SK-N-SH treated with all-trans-retinoic acid at 6 μM for 48 hours (cell line): ENCODE data around the gene UBXN11.

ENCODE experiments used
- ATAC-seq: fragments of 200-7000 bp; cut with Tn5 transposase; 3 replicates; pipeline ENCODE4 v1.9.1; 2020; ENCODE audit warnings: mild to moderate bottlenecking, moderate library complexity
- ARNTL ChIP-seq: fragments of 450-650 bp; formaldehyde crosslinking; IDR thresholded peaks from 2 replicates; pipeline ENCODE4 v1.5.0; 2020; ENCODE audit warnings: low read depth, mild to moderate bottlenecking, moderate library complexity, borderline replicate concordance
- BACH2 ChIP-seq: fragments of 250-450 bp; sonication (Bioruptor Pico); IDR thresholded peaks from 2 replicates; pipeline ENCODE4 v1.9.0; 2021; ENCODE audit warnings: mild to moderate bottlenecking, borderline replicate concordance
- CSDC2 ChIP-seq: fragments of 250-450 bp; sonication (Bioruptor Pico); IDR thresholded peaks from 2 replicates; pipeline ENCODE4 v1.5.0; 2020; ENCODE audit warnings: mild to moderate bottlenecking, moderate library complexity
- CSRNP3 ChIP-seq: fragments of 250-450 bp; sonication (Bioruptor Pico); IDR thresholded peaks from 2 replicates; pipeline ENCODE4 v1.5.1; 2021; ENCODE audit warnings: mild to moderate bottlenecking, moderate library complexity
- GLIS3 ChIP-seq: fragments of 250-450 bp; sonication (Bioruptor Pico); IDR thresholded peaks from 2 replicates; pipeline ENCODE4 v1.5.0; 2020; ENCODE audit warnings: mild to moderate bottlenecking, moderate library complexity
- ISL1 ChIP-seq: fragments of 250-450 bp; sonication (Bioruptor Pico); IDR thresholded peaks from 2 replicates; pipeline ENCODE4 v2.1.2; 2022; ENCODE audit warnings: mild to moderate bottlenecking, moderate library complexity
- OSR1 ChIP-seq: fragments of 250-450 bp; sonication (Bioruptor Pico); IDR thresholded peaks from 2 replicates; pipeline ENCODE4 v1.8.0; 2022; ENCODE audit warnings: moderate library complexity, mild to moderate bottlenecking, inconsistent platforms
- PATZ1 ChIP-seq: fragments of 250-450 bp; sonication (Bioruptor Pico); IDR thresholded peaks from 2 replicates; pipeline ENCODE4 v1.8.0; 2020; ENCODE audit warnings: mild to moderate bottlenecking, moderate library complexity, borderline replicate concordance
- POU6F1 ChIP-seq: fragments of 250-450 bp; sonication (Bioruptor Pico); IDR thresholded peaks from 2 replicates; pipeline ENCODE4 v1.8.0; 2021; ENCODE audit warnings: low read depth, mild to moderate bottlenecking, moderate library complexity, borderline replicate concordance
- PPARA ChIP-seq: fragments of 250-450 bp; sonication (Bioruptor Pico); IDR thresholded peaks from 2 replicates; pipeline ENCODE4 v1.5.0; 2020; ENCODE audit warnings: mild to moderate bottlenecking, borderline replicate concordance
- RARB ChIP-seq: fragments of 250-450 bp; sonication (Bioruptor Pico); IDR thresholded peaks from 2 replicates; pipeline ENCODE4 v1.8.0; 2021; ENCODE audit warnings: mild to moderate bottlenecking, moderate library complexity
- SNAI2 ChIP-seq: fragments of 250-450 bp; sonication (Bioruptor Pico); IDR thresholded peaks from 2 replicates; pipeline ENCODE4 v1.5.0; 2020; ENCODE audit warnings: mild to moderate bottlenecking, moderate library complexity
- TCF4 ChIP-seq: fragments of 250-450 bp; sonication (Bioruptor Pico); IDR thresholded peaks from 2 replicates; pipeline ENCODE4 v1.8.0; 2021; ENCODE audit warnings: mild to moderate bottlenecking, moderate library complexity, borderline replicate concordance
- TOX ChIP-seq: fragments of 250-450 bp; sonication (Bioruptor Pico); IDR thresholded peaks from 2 replicates; pipeline ENCODE4 v1.8.0; 2021; ENCODE audit warnings: mild to moderate bottlenecking, moderate library complexity, borderline replicate concordance
- TSHZ2 ChIP-seq: fragments of 250-450 bp; sonication (Bioruptor Pico); IDR thresholded peaks from 2 replicates; pipeline ENCODE4 v1.5.0; 2020; ENCODE audit warnings: mild to moderate bottlenecking, moderate library complexity
- ZC3H10 ChIP-seq: fragments of 250-450 bp; sonication (Bioruptor Pico); IDR thresholded peaks from 2 replicates; pipeline ENCODE4 v1.5.1; 2021; ENCODE audit warnings: mild to moderate bottlenecking, moderate library complexity
- ZNF565 ChIP-seq: fragments of 450-650 bp; formaldehyde crosslinking; conservative IDR thresholded peaks from 2 replicates; pipeline ENCODE4 v1.5.0; 2020; ENCODE audit warnings: low read depth, mild to moderate bottlenecking, moderate library complexity
- ZNF70 ChIP-seq: fragments of 450-650 bp; formaldehyde crosslinking; IDR thresholded peaks from 2 replicates; pipeline ENCODE4 v1.5.0; 2020; ENCODE audit warnings: mild to moderate bottlenecking, moderate library complexity
- TF ChIP-seq, protein P1 (sequence below): fragments of 250-450 bp; sonication (Bioruptor Pico); IDR thresholded peaks from 2 replicates; pipeline ENCODE4 v1.5.1; 2020; ENCODE audit warnings: low read depth, mild to moderate bottlenecking, moderate library complexity

The UBXN11 gene

DNA sequence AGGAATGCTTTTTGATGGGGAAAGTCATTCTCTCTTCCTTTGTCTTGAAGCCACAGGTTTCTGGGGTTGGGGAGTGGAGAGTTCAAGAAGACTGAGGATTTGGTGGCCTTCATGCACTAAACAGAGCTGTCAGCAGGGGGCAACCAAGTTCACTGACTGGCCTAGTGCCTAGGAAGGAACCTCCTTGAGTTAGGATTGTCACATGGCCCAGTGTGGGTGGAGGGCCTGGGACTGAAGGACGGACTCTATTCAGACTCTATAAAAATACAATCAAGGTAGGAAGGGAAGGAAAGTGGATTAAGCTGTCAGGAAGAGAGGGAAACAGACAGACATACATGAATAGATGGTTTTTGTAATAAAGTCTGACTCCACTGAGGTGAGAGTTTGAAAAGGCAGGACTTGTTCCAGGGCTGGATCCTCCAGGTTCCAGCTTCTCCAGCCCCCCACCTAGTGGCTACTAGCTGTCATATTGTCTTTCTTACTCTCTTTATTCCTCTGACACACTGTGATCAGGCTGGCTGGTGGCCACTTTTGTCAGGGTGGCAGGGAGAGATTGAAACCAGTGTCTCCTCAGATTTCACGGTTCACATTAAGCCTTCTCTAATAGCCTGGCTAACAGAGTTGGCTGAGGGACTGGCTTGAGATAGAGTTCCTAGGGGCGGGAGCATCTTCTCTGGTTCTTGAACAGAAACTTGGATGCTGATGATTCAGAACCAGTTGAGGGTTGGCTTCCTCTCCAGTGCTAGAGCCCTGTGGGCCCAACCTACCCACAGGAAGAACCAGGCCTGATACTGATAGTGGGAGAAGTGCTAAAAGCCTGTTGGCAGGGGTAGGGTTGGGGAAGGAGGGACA, 30.6 kb downstream of the UBXN11 start:
- TF ChIP-seq, protein P1, sequence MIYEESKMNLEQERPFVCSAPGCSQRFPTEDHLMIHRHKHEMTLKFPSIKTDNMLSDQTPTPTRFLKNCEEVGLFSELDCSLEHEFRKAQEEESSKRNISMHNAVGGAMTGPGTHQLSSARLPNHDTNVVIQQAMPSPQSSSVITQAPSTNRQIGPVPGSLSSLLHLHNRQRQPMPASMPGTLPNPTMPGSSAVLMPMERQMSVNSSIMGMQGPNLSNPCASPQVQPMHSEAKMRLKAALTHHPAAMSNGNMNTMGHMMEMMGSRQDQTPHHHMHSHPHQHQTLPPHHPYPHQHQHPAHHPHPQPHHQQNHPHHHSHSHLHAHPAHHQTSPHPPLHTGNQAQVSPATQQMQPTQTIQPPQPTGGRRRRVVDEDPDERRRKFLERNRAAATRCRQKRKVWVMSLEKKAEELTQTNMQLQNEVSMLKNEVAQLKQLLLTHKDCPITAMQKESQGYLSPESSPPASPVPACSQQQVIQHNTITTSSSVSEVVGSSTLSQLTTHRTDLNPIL (CRISPR knock-in tag): no peak
- no peak for TF ChIP-seq CSRNP3 (CRISPR knock-in tag)
- no peak for TF ChIP-seq ZNF70 (CRISPR knock-in tag)
- no peak for TF ChIP-seq GLIS3 (CRISPR knock-in tag)
- TF ChIP-seq PATZ1: no peak
- no peak for TF ChIP-seq RARB
- peak; percentile 57 for ATAC-seq

DNA sequence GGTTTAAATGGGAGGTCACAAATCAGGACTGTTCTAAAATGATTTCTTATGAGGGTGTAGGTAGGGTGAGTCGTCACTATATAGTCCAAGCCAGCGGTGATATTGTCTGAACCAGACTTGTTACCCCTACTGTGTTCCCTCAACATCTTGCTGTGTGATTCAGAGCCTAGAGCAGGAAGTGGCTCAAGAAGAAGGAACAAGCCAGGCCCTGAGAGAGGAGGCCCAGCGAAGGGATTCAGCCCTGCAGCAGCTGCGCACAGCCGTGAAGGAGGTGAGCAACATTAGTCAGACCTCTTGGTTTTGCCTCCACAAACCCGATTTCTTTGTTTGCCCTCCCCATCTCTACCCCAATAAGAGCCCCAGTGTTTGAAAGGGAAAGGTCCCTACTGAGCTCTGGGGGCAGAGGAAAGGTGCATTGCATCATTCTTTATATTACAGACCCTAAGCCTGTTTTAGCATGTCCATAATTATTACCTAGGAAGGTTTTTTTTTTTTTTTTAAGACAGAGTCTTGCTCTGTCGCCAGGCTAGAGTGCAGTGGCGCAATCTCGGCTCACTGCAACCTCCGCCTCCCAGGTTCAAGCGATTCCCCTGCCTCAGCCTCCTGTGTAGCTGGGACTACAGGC, 31.5 kb downstream of the UBXN11 start:
- TF ChIP-seq OSR1 (no peak), CSDC2 (CRISPR knock-in tag) (no peak), ARNTL (CRISPR knock-in tag) (no peak), SNAI2 (no peak), TOX (CRISPR knock-in tag) (no peak), BACH2 (no peak)
- no peak for ATAC-seq

DNA sequence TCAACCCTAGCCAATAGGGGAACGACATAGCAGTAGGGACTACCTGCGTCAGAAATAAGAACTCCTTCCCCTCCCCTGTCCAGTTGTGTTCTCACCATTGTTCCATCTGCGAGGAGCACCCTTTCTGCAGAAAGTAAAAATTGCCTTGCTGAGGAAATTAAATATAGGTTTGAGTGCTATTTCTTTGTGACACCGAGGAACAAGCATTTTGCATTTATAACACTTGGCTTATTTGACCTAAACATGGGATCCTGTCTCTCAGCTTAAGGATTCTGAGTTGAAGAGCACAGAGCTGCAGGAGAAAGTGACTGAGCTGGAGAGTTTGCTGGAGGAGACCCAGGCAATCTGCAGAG, 37.3 kb downstream of the UBXN11 start:
- no peak for TF ChIP-seq ISL1 (CRISPR knock-in tag)
- no peak for TF ChIP-seq TCF4 (CRISPR knock-in tag)
- TF ChIP-seq POU6F1 (CRISPR knock-in tag): no peak
- TF ChIP-seq RARB: no peak
- no peak for TF ChIP-seq ARNTL (CRISPR knock-in tag)
- no peak for TF ChIP-seq TSHZ2 (CRISPR knock-in tag)
- TF ChIP-seq ZC3H10 (CRISPR knock-in tag): no peak
- TF ChIP-seq PATZ1: no peak
- TF ChIP-seq PPARA: no peak
- TF ChIP-seq GLIS3 (CRISPR knock-in tag): no peak
- TF ChIP-seq ZNF565 (CRISPR knock-in tag): no peak
- ATAC-seq: no peak
